ENCODE results near the gene PDIA5.

The PDIA5 gene

DNA sequence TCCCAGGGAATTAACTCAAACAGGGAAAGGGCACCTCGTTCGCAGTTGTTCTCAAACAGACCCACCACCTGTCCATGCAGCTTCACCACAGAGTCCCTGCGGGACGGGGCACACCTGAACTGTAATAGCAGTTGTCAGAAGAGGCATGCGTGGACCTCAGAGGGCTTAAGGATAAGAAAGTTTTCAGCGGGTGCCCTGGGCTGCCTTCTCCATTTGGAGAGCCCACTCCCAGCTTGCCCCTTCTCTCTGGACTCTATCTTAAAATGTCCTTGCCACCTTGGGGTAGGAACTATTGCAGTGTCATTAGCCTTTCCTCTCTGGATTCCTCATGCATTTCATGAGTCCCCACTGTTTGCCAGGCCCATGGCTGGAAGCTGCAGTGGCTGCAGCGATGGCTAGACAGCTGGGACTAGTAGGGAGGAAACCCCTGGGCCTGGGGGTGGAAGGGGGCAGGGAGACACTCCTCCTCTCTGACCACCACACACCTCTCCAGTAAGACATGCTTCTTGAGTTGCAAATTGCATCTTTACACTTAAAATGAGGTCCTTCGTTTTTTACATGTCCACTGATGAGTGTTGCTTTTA is 33.5 kb downstream of the PDIA5 start:
- TF ChIP-seq SIN3A (IDR thresholded peaks at IDR 0.05; ENCODE audit: borderline replicate concordance, insufficient read depth, low read length) (no peak), POLR2AphosphoS5 (IDR thresholded peaks at IDR 0.05; ENCODE audit: low read depth, low read length) (no peak), FOXP2 (optimal IDR thresholded peaks at IDR 0.05; ENCODE audit: borderline replicate concordance, extremely low read depth, extremely low read length, insufficient read depth) (no peak), TAF1 (IDR thresholded peaks at IDR 0.05; ENCODE audit: borderline replicate concordance, insufficient read depth, low read length) (no peak)
- TF ChIP-seq, protein P1, sequence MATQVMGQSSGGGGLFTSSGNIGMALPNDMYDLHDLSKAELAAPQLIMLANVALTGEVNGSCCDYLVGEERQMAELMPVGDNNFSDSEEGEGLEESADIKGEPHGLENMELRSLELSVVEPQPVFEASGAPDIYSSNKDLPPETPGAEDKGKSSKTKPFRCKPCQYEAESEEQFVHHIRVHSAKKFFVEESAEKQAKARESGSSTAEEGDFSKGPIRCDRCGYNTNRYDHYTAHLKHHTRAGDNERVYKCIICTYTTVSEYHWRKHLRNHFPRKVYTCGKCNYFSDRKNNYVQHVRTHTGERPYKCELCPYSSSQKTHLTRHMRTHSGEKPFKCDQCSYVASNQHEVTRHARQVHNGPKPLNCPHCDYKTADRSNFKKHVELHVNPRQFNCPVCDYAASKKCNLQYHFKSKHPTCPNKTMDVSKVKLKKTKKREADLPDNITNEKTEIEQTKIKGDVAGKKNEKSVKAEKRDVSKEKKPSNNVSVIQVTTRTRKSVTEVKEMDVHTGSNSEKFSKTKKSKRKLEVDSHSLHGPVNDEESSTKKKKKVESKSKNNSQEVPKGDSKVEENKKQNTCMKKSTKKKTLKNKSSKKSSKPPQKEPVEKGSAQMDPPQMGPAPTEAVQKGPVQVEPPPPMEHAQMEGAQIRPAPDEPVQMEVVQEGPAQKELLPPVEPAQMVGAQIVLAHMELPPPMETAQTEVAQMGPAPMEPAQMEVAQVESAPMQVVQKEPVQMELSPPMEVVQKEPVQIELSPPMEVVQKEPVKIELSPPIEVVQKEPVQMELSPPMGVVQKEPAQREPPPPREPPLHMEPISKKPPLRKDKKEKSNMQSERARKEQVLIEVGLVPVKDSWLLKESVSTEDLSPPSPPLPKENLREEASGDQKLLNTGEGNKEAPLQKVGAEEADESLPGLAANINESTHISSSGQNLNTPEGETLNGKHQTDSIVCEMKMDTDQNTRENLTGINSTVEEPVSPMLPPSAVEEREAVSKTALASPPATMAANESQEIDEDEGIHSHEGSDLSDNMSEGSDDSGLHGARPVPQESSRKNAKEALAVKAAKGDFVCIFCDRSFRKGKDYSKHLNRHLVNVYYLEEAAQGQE (IDR thresholded peaks at IDR 0.05; ENCODE audit: insufficient read depth in 1 of 2, low read depth in 2 of 2, low read length in 2 of 2), result no peak

- TF ChIP-seq FOXP2 (optimal IDR thresholded peaks at IDR 0.05; ENCODE audit: borderline replicate concordance, extremely low read depth, extremely low read length, insufficient read depth) (no peak), TAF1 (IDR thresholded peaks at IDR 0.05; ENCODE audit: borderline replicate concordance, insufficient read depth, low read length) (no peak), POLR2AphosphoS5 (IDR thresholded peaks at IDR 0.05; ENCODE audit: low read depth, low read length) (no peak), SIN3A (IDR thresholded peaks at IDR 0.05; ENCODE audit: borderline replicate concordance, insufficient read depth, low read length) (no peak)
- TF ChIP-seq, protein P1 (IDR thresholded peaks at IDR 0.05; ENCODE audit: insufficient read depth in 1 of 2, low read depth in 2 of 2, low read length in 2 of 2), result no peak
Observed at GRCh38 chr3:123102249-123102648, 35.4 kb downstream of the PDIA5 start.

DNA sequence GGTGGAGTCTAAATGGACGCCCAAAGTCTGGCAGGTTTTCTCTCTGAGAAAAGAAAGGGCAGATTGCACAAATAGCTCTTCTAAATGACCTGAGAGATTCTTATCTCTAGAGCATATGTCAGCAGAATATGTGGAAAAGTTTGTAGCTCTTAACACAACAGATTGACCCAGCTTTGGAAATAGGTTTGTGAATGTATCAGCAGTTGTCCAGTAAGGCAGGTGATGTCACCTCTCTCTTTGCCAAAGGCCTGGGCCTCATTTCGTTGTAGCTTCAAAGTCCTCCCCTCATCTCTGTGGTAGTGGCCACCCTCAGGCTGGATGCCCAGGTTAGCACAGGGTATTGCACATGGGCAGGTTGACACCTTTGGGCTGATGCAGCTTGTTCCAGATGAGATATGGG is 36.0 kb downstream of the PDIA5 start:
- TF ChIP-seq SIN3A (IDR thresholded peaks at IDR 0.05; ENCODE audit: borderline replicate concordance, insufficient read depth, low read length), result no peak
- TF ChIP-seq POLR2AphosphoS5 (IDR thresholded peaks at IDR 0.05; ENCODE audit: low read depth, low read length), result no peak
- TF ChIP-seq, protein P1 (IDR thresholded peaks at IDR 0.05; ENCODE audit: insufficient read depth in 1 of 2, low read depth in 2 of 2, low read length in 2 of 2), result no peak
- no peak for TF ChIP-seq FOXP2 (optimal IDR thresholded peaks at IDR 0.05; ENCODE audit: borderline replicate concordance, extremely low read depth, extremely low read length, insufficient read depth)
- TF ChIP-seq TAF1 (IDR thresholded peaks at IDR 0.05; ENCODE audit: borderline replicate concordance, insufficient read depth, low read length), result no peak

DNA sequence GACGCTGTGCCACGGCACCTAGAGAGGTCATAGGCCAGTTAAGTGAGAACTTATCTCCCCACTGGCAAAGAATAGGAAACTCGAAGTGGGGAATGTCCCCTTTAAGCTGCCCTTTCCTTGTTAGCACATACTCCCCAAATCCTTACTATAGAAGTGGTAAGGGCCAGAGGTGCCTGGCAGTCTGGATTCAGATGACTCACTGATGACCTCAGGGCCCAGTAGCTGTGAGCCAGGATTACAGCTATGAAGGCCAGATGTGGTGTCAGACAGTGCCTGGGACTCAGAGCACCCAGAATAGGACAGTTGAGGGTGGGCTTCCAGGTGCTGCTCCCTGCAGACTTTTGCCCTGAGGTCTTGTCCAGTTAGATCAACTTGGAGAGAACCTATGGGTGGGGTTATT is 37.7 kb downstream of the PDIA5 start:
- no peak for TF ChIP-seq SIN3A (IDR thresholded peaks at IDR 0.05; ENCODE audit: borderline replicate concordance, insufficient read depth, low read length)
- no peak for TF ChIP-seq POLR2AphosphoS5 (IDR thresholded peaks at IDR 0.05; ENCODE audit: low read depth, low read length)
- TF ChIP-seq, protein P1 (IDR thresholded peaks at IDR 0.05; ENCODE audit: insufficient read depth in 1 of 2, low read depth in 2 of 2, low read length in 2 of 2), result no peak
- no peak for TF ChIP-seq FOXP2 (optimal IDR thresholded peaks at IDR 0.05; ENCODE audit: borderline replicate concordance, extremely low read depth, extremely low read length, insufficient read depth)
- TF ChIP-seq TAF1 (IDR thresholded peaks at IDR 0.05; ENCODE audit: borderline replicate concordance, insufficient read depth, low read length), result no peak
